Muscle of leg (tissue), 11 donors: Measurements from ENCODE around the gene PLEKHB2. TPM values are rescaled to one million over a fixed set of nuclear protein-coding genes. Genes with fewer than 3 reads are reported as not detected.

ENCODE experiments used
- DNase-seq: peaks from one replicate; pipeline ENCODE4 v3.0.0; 2013
- H3K27ac ChIP-seq: one replicate; pipeline ENCODE4 v1.5.1; 2013; ENCODE audit warnings: mild to moderate bottlenecking, low read length, control low read depth
- H3K27me3 ChIP-seq: one replicate; pipeline ENCODE4 v1.6.1; 2013; ENCODE audit warnings: low read length; ENCODE audit not compliant: control insufficient read depth, insufficient read depth
- H3K36me3 ChIP-seq: one replicate; pipeline ENCODE4 v1.6.1; 2013; ENCODE audit warnings: low read length; ENCODE audit not compliant: control insufficient read depth, insufficient read depth
- H3K4me1 ChIP-seq: one replicate; pipeline ENCODE4 v1.6.1; 2013; ENCODE audit warnings: low read length; ENCODE audit not compliant: control insufficient read depth, insufficient read depth
- H3K4me3 ChIP-seq: one replicate; pipeline ENCODE4 v1.5.1; 2013; ENCODE audit warnings: low read length, control low read depth
- H3K9me3 ChIP-seq: replicated peaks from 2 replicates; pipeline ENCODE4 v1.6.1; 2013; ENCODE audit warnings: low read depth, low read length; ENCODE audit not compliant: control insufficient read depth
- whole genome bisulfite sequencing: methylation state at CpG from one replicate; pipeline ENCODE4 v1.1.5; 2013; ENCODE audit warnings: missing lambda C conversion rate; ENCODE audit not compliant: insufficient coverage; 5-methylcytosine and 5-hydroxymethylcytosine counted together
- polyA plus RNA-seq, 8 donors: library from polyadenylated mRNA; unstranded; fragments of 120-200 nt; gene quantifications; one replicate each; pipeline versions ENCODE4 v1.2.1 to v1.2.3, GENCODE V29; 2013; ENCODE audit warnings: inconsistent platforms in 1 of 8, low replicate concordance in 1 of 8; ENCODE audit not compliant: insufficient read length in 8 of 8, insufficient read depth in 1 of 8
- total RNA-seq: library from RNA; stranded (reverse); fragments of 120-200 nt; gene quantifications from one replicate; pipeline ENCODE4 v1.2.4, GENCODE V29; 2013

PLEKHB2 gene
- total and polyA plus RNA-seq, 9 donors, result 21.9 to 27.8 (median 23.4) TPM

GRCh38 chr2:131115752-131116151 is 10.6 kb downstream of the PLEKHB2 start:
- Histone ChIP-seq H3K27me3 (no peaks in the 10 kb centered on the region), H3K4me3 (no peak overlapping the region), H3K9me3 (no peaks in the 10 kb centered on the region), H3K36me3 (peaks cover 7% of the 10 kb centered on the region), H3K27ac (no peak overlapping the region), H3K4me1 (peaks cover 3% of the 10 kb centered on the region)
- DNase-seq, result no peak

- no peaks in the 10 kb centered on the region for H3K27me3 ChIP-seq
- H3K36me3 ChIP-seq, result peaks cover 17% of the 10 kb centered on the region
- H3K4me1 ChIP-seq, result peaks cover 6% of the 10 kb centered on the region
- no peaks in the 10 kb centered on the region for H3K9me3 ChIP-seq
- no peak overlapping the region for H3K4me3 ChIP-seq
- H3K27ac ChIP-seq, result no peak overlapping the region
- 100% methylated on average over 2 of the region's 12 CpGs for WGBS
- DNase-seq, result no peak
Measured at GRCh38 chr2:131120815-131121317, 15.7 kb downstream of the PLEKHB2 start.

- 95% methylated on average over 4 of the region's 4 CpGs for WGBS
- no peak overlapping the region for H3K4me3 ChIP-seq
- H3K27me3 ChIP-seq, result no peaks in the 10 kb centered on the region
- no peak overlapping the region for H3K27ac ChIP-seq
- no peak for DNase-seq
- peaks cover 16% of the 10 kb centered on the region for H3K36me3 ChIP-seq
- H3K9me3 ChIP-seq, result no peaks in the 10 kb centered on the region
- H3K4me1 ChIP-seq, result peaks cover 10% of the 10 kb centered on the region
Measured at GRCh38 chr2:131121464-131121863, 16.3 kb downstream of the PLEKHB2 start.

- 100% methylated on average over 3 of the region's 4 CpGs for WGBS
- no peak for DNase-seq
- peaks cover 16% of the 10 kb centered on the region for H3K36me3 ChIP-seq
- no peaks in the 10 kb centered on the region for H3K27me3 ChIP-seq
- H3K4me1 ChIP-seq, result peaks cover 10% of the 10 kb centered on the region
- no peaks in the 10 kb centered on the region for H3K9me3 ChIP-seq
- no peak overlapping the region for H3K27ac ChIP-seq
- H3K4me3 ChIP-seq, result no peak overlapping the region
Measured at GRCh38 chr2:131122496-131122895, 17.4 kb downstream of the PLEKHB2 start.

GRCh38 chr2:131123192-131123591 is 18.1 kb downstream of the PLEKHB2 start:
- 100% methylated on average over 2 of the region's 3 CpGs for WGBS
- no peak for DNase-seq
- peaks cover 21% of the 10 kb centered on the region for H3K36me3 ChIP-seq
- no peaks in the 10 kb centered on the region for H3K9me3 ChIP-seq
- no peaks in the 10 kb centered on the region for H3K27me3 ChIP-seq
- no peak overlapping the region for H3K27ac ChIP-seq
- no peak overlapping the region for H3K4me3 ChIP-seq
- H3K4me1 ChIP-seq, result peaks cover 10% of the 10 kb centered on the region

- H3K27ac ChIP-seq, result no peak overlapping the region
- H3K4me3 ChIP-seq, result no peak overlapping the region
- peak; percentile 23 for DNase-seq
- no peaks in the 10 kb centered on the region for H3K27me3 ChIP-seq
- peaks cover 10% of the 10 kb centered on the region for H3K4me1 ChIP-seq
- 100% methylated on average over 2 of the region's 7 CpGs for WGBS
- peaks cover 27% of the 10 kb centered on the region for H3K36me3 ChIP-seq
- no peaks in the 10 kb centered on the region for H3K9me3 ChIP-seq
Measured at GRCh38 chr2:131125195-131125757, 20.1 kb downstream of the PLEKHB2 start.

- Histone ChIP-seq H3K4me1 (peaks cover 10% of the 10 kb centered on the region), H3K4me3 (no peak overlapping the region), H3K36me3 (peaks cover 36% of the 10 kb centered on the region), H3K27ac (peak overlapping the region; percentile 54), H3K9me3 (no peaks in the 10 kb centered on the region), H3K27me3 (no peaks in the 10 kb centered on the region)
- peak; percentile 64 for DNase-seq
- WGBS, result no CpG with 5 or more reads among the region's 5 CpGs
Measured at GRCh38 chr2:131126436-131126835, 21.3 kb downstream of the PLEKHB2 start.

GRCh38 chr2:131127076-131127475 is 21.9 kb downstream of the PLEKHB2 start:
- no peaks in the 10 kb centered on the region for H3K27me3 ChIP-seq
- no peak for DNase-seq
- H3K36me3 ChIP-seq, result peaks cover 35% of the 10 kb centered on the region
- no peak overlapping the region for H3K4me3 ChIP-seq
- peaks cover 10% of the 10 kb centered on the region for H3K4me1 ChIP-seq
- 100% methylated on average over 3 of the region's 3 CpGs for WGBS
- peak overlapping the region; percentile 1 for H3K27ac ChIP-seq
- no peaks in the 10 kb centered on the region for H3K9me3 ChIP-seq

- peaks cover 10% of the 10 kb centered on the region for H3K4me1 ChIP-seq
- peaks cover 32% of the 10 kb centered on the region for H3K36me3 ChIP-seq
- no peaks in the 10 kb centered on the region for H3K27me3 ChIP-seq
- no peak overlapping the region for H3K4me3 ChIP-seq
- WGBS, result 100% methylated on average over 1 of the region's 3 CpGs
- no peaks in the 10 kb centered on the region for H3K9me3 ChIP-seq
- DNase-seq, result no peak
- no peak overlapping the region for H3K27ac ChIP-seq
Measured at GRCh38 chr2:131127981-131128380, 22.8 kb downstream of the PLEKHB2 start.

GRCh38 chr2:131130298-131130596 is 25.1 kb downstream of the PLEKHB2 start:
- Histone ChIP-seq H3K36me3 (peaks cover 32% of the 10 kb centered on the region), H3K4me3 (no peak overlapping the region), H3K4me1 (peaks cover 10% of the 10 kb centered on the region), H3K27ac (no peak overlapping the region), H3K9me3 (no peaks in the 10 kb centered on the region), H3K27me3 (no peaks in the 10 kb centered on the region)
- WGBS, result no CpG with 5 or more reads among the region's 2 CpGs
- no peak for DNase-seq

- Histone ChIP-seq H3K27ac (no peak overlapping the region), H3K4me3 (no peak overlapping the region), H3K9me3 (no peaks in the 10 kb centered on the region), H3K36me3 (peaks cover 22% of the 10 kb centered on the region), H3K27me3 (no peaks in the 10 kb centered on the region), H3K4me1 (no peaks in the 10 kb centered on the region)
- no peak for DNase-seq
- WGBS, result 100% methylated on average over 1 of the region's 8 CpGs
Measured at GRCh38 chr2:131132729-131133128, 27.6 kb downstream of the PLEKHB2 start.
